Ascending aorta (tissue), 2 donors: ENCODE data around the gene KLHDC7B. TPM values are rescaled to one million over a fixed set of nuclear protein-coding genes. Genes with fewer than 3 reads are reported as not detected.

Experiments used
- DNase-seq, 2 donors: peaks; one replicate each; pipeline ENCODE4 v3.0.0-alpha.2; 2019; ENCODE audit warnings: low spot score in 2 of 2
- H3K27ac ChIP-seq, 2 donors: fragments of 200-600 bp; sonication (generic); one replicate each; pipeline ENCODE4 v1.5.1; 2016 to 2017; ENCODE audit warnings: mild to moderate bottlenecking in 1 of 2
- H3K27me3 ChIP-seq: fragments of 200-600 bp; sonication (generic); one replicate; pipeline ENCODE4 v1.5.1; 2017
- H3K36me3 ChIP-seq, 2 donors: fragments of 200-600 bp; sonication (generic); one replicate each; pipeline ENCODE4 v1.5.1; 2016
- H3K4me1 ChIP-seq, 2 donors: fragments of 200-600 bp; sonication (generic); one replicate each; pipeline ENCODE4 v1.5.1; 2016 to 2017; ENCODE audit warnings: mild to moderate bottlenecking in 1 of 2
- H3K4me3 ChIP-seq, 2 donors: fragments of 200-600 bp; sonication (generic); one replicate each; pipeline ENCODE4 v1.5.1; 2016 to 2017; ENCODE audit warnings: mild to moderate bottlenecking in 1 of 2
- H3K9me3 ChIP-seq, 2 donors: fragments of 200-600 bp; sonication (generic); one replicate each; pipeline ENCODE4 v1.5.1; 2016
- intact Hi-C: fragments of 100-400 bp; cut with DNase I; formaldehyde crosslinking; loops from one replicate; pipeline ENCODE4 v1.15.1; 2023
- total RNA-seq: library from RNA; depleted of rRNA; stranded (reverse); fragments of >200 nt; gene quantifications from one replicate; pipeline ENCODE4 v1.1.0, GENCODE V29; 2016
- TF ChIP-seq, protein P1 (sequence below), 3 experiments: fragments of 200-600 bp in 2 of 3; fragments of 450-650 bp in 1 of 3; sonication (generic) in 2 of 3; IDR thresholded peaks; one replicate each; pipeline ENCODE4 v1.5.1; 2016 to 2019; ENCODE audit warnings: antibody characterized with exemption in 3 of 3, mild to moderate bottlenecking in 1 of 3, moderate library complexity in 1 of 3

Gene KLHDC7B
- total RNA-seq, 1 donor from 2014 or later, result not detected

- Histone ChIP-seq H3K27me3 (peaks cover 5% of the 10 kb centered on the region), H3K4me1 (peaks cover 3 to 10% of the 10 kb centered on the region in 2 donors), H3K36me3 (no peaks in the 10 kb centered on the region), H3K27ac (no peak overlapping the region), H3K4me3 (no peak overlapping the region), H3K9me3 (no peaks in the 10 kb centered on the region)
- no peak for DNase-seq
- TF ChIP-seq, protein P1, sequence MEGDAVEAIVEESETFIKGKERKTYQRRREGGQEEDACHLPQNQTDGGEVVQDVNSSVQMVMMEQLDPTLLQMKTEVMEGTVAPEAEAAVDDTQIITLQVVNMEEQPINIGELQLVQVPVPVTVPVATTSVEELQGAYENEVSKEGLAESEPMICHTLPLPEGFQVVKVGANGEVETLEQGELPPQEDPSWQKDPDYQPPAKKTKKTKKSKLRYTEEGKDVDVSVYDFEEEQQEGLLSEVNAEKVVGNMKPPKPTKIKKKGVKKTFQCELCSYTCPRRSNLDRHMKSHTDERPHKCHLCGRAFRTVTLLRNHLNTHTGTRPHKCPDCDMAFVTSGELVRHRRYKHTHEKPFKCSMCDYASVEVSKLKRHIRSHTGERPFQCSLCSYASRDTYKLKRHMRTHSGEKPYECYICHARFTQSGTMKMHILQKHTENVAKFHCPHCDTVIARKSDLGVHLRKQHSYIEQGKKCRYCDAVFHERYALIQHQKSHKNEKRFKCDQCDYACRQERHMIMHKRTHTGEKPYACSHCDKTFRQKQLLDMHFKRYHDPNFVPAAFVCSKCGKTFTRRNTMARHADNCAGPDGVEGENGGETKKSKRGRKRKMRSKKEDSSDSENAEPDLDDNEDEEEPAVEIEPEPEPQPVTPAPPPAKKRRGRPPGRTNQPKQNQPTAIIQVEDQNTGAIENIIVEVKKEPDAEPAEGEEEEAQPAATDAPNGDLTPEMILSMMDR (IDR thresholded peaks at IDR 0.05), result no peak
- intact Hi-C loops, result no loop called here
These were observed 29.8 kb downstream of the KLHDC7B start for GRCh38 chr22:50575426-50575941.

- Histone ChIP-seq H3K4me3 (no peak overlapping the region), H3K9me3 (no peaks in the 10 kb centered on the region), H3K4me1 (peaks cover 3 to 10% of the 10 kb centered on the region in 2 donors), H3K36me3 (peaks cover 0 to 3% of the 10 kb centered on the region in 2 donors), H3K27me3 (peaks cover 5% of the 10 kb centered on the region), H3K27ac (no peak overlapping the region)
- no peak for DNase-seq
- intact Hi-C loops, result no loop called here
- TF ChIP-seq, protein P1 (IDR thresholded peaks at IDR 0.05), result no peak
These were observed 30.4 kb downstream of the KLHDC7B start for GRCh38 chr22:50576070-50576469.

GRCh38 chr22:50576806-50577696 is 31.4 kb downstream of the KLHDC7B start:
- Histone ChIP-seq H3K27ac (no peak overlapping the region), H3K9me3 (no peaks in the 10 kb centered on the region), H3K4me1 (peaks cover 7 to 16% of the 10 kb centered on the region in 2 donors), H3K36me3 (peaks cover 0 to 5% of the 10 kb centered on the region in 2 donors), H3K27me3 (peaks cover 5% of the 10 kb centered on the region), H3K4me3 (no peak overlapping the region)
- intact Hi-C loops, result no loop called here
- TF ChIP-seq, protein P1 (IDR thresholded peaks at IDR 0.05), result no peak
- DNase-seq, result no peak

GRCh38 chr22:50577697-50577986 is 31.9 kb downstream of the KLHDC7B start:
- Histone ChIP-seq H3K4me1 (peaks cover 7 to 16% of the 10 kb centered on the region in 2 donors), H3K27ac (no peak overlapping the region), H3K4me3 (no peak overlapping the region), H3K36me3 (peaks cover 0 to 5% of the 10 kb centered on the region in 2 donors), H3K9me3 (no peaks in the 10 kb centered on the region), H3K27me3 (peaks cover 5% of the 10 kb centered on the region)
- TF ChIP-seq, protein P1 (IDR thresholded peaks at IDR 0.05), result no peak
- DNase-seq, result no peak
- intact Hi-C loops, result no loop called here

GRCh38 chr22:50577987-50578775 is 32.5 kb downstream of the KLHDC7B start, which contains the start of gene CPT1B:
Gene CPT1B (minus strand): TSS chr22:50578427. CDS start chr22:50577915, 512 bp downstream.
- DNase-seq, result no peak
- Histone ChIP-seq H3K27me3 (peaks cover 5% of the 10 kb centered on the region), H3K27ac (no peak within 1 kb of the TSS), H3K4me1 (peaks cover 7 to 16% of the 10 kb centered on the region in 2 donors), H3K4me3 (peak within 1 kb of the TSS in 1 of 2 donors; percentile 30), H3K36me3 (peaks cover 0 to 5% of the 10 kb centered on the region in 2 donors), H3K9me3 (no peaks in the 10 kb centered on the region)
- intact Hi-C loops, result no loop called here
- TF ChIP-seq, protein P1 (IDR thresholded peaks at IDR 0.05), result no peak
